Measurements from ENCODE around the gene CRLF1. TPM values are rescaled to one million over a fixed set of nuclear protein-coding genes. Genes with fewer than 3 reads are reported as not detected.
A peak's percentile ranks its signal among the peaks of the same experiment; 100 is the strongest.

Gene CRLF1
- total RNA-seq, 2 donors from 2014 or later = not detected

DNA sequence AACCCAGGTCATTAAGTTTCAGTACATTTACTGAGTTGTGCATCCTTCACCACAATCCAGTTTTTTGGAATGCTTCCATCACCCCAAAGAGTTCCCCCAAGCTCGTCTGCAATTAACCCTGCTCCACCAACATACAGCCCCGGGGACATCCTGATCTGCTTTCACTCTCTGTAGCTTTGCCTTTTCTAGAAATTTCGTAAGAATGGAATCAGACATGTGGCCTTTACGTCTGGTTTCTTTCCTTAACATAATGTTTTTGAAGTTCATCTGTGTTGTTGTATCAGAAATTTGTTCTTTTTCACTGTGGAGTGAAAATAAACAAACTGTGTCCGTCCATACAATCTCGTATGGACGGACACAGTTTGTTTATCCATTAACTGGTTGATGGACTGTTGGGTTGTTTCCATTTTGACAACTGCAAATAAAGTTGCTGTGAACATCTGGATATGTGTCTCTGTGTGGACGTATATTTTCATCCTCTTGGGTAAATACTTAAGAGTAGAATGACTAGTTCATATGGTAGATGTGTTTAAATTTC lies 33.2 kb upstream of the CRLF1 start:
- ATAC-seq = no peak
- Mint-ChIP-seq H3K9me3 (no peaks in the 10 kb centered on the region), H3K36me3 (no peaks in the 10 kb centered on the region), H3K27ac (no peak overlapping the region)
- no peak for DNase-seq (ENCODE audit: low spot score in 2 of 2)

DNA sequence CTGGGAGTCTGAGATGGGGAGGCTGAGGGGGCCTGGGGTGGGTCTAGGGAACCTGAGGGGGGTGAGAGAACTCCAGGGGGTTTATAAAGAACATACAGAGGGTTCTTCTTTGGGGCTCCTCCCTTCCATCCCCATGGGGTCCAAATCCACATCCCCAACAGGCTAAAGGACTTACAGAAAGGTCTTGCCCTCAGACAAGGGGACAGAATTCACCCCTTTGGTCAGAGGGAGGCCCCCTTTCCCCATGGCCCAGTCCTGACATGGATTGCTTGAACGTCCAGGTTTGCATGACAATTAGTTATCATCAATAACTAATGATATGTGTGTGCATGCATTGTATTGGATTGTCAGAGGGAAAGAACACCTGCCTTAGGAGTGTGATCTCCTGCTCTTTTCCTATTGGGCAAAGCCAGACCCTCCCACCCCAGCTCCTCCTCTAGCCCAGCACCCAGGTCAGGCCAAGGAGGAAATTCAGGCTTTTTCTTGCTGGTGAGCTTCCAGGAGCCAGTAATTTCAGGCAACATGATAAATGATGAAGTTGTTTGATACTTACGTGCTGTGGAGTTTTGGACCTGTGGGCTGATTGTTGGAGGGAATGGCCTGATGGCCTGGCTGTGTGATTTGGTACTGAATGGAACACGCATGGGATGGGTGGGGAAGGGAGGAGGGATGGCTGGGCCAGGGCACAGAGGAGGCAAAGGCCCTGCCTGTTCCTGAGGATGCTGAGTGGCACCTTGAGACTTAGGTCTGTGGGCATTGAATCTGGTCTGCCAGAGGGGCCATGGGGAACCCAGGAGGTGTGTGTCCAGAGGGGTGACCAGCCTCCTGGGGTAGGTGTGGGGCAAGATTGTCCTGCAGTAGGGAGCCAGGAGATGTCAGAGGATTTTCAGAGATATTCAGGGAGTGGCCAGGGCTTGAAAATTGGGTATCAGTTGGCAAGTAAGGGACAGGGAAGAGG lies 31.4 kb upstream of the CRLF1 start:
- DNase-seq (ENCODE audit: low spot score in 2 of 2) (no peak), ATAC-seq (no peak)
- Mint-ChIP-seq H3K9me3 (no peaks in the 10 kb centered on the region), H3K27ac (peak overlapping the region; percentile 85 to 92), H3K36me3 (no peaks in the 10 kb centered on the region)

GRCh38 chr19:18636969-18637629 lies 30.5 kb upstream of the CRLF1 start, which contains the start of gene KLHL26:
TSS of gene KLHL26 (plus strand) at chr19:18637028. CDS start at chr19:18637055, 27 bp downstream.
- peak in 1 of 2 donors; percentile 16 for DNase-seq (ENCODE audit: low spot score in 2 of 2)
- H3K36me3 Mint-ChIP-seq = no peaks in the 10 kb centered on the region
- no peaks in the 10 kb centered on the region for H3K9me3 Mint-ChIP-seq
- H3K27ac Mint-ChIP-seq = peak within 1 kb of the TSS; percentile 85 to 96
- no peak for ATAC-seq

DNA sequence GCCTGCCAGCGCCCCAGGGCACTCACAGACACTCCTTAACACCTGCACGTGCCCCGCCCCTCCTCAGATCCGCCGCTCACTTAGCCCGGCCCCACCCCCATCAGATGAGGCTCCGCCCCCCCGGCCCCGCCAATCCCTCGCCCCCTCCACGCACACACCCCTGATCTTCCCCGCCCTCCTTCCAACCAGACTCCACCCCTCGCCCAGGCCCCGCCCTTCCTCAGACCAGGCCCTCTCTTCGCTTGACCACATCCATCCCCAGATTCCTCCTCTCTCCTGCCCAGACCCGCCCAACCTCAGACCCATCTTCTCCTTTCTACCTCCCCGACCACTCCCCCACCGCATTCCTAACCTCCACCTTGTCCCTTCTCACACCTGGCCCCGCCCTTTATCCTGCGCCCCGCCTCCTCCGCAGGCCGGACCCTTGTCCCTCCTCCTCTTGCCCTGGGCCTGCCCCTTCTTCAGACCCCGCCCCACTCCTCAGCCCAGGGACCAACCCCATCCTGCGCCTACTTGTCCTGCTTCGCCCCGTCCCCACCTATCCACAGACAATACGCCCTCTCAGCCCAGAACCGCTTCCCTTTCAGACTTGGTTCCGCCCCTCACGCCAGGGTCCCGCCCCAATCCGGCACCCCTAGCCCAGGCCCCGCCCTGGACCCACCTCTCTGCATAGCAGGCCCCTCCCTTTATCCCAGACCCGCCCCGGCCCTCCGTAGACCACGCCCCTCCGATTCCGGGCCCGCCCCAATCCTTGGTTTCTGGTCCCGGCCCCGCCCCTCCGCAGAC lies 29.8 kb upstream of the CRLF1 start:
- H3K27ac Mint-ChIP-seq = peak overlapping the region; percentile 85 to 96
- H3K36me3 Mint-ChIP-seq = no peaks in the 10 kb centered on the region
- H3K9me3 Mint-ChIP-seq = no peaks in the 10 kb centered on the region
- DNase-seq (ENCODE audit: low spot score in 2 of 2) = peak; percentile 98 to 100
- peak; percentile 92 for ATAC-seq

- ATAC-seq = no peak
- no peak for DNase-seq (ENCODE audit: low spot score in 2 of 2)
- H3K27ac Mint-ChIP-seq = peak overlapping the region in 1 of 2 donors; percentile 85
- H3K9me3 Mint-ChIP-seq = no peaks in the 10 kb centered on the region
- no peaks in the 10 kb centered on the region for H3K36me3 Mint-ChIP-seq
Observed at GRCh38 chr19:18635831-18636182, 29.2 kb upstream of the CRLF1 start.

GRCh38 chr19:18634612-18635297 lies 28.2 kb upstream of the CRLF1 start:
- Mint-ChIP-seq H3K27ac (no peak overlapping the region), H3K36me3 (no peaks in the 10 kb centered on the region), H3K9me3 (no peaks in the 10 kb centered on the region)
- DNase-seq (ENCODE audit: low spot score in 2 of 2) = no peak
- no peak for ATAC-seq

DNA sequence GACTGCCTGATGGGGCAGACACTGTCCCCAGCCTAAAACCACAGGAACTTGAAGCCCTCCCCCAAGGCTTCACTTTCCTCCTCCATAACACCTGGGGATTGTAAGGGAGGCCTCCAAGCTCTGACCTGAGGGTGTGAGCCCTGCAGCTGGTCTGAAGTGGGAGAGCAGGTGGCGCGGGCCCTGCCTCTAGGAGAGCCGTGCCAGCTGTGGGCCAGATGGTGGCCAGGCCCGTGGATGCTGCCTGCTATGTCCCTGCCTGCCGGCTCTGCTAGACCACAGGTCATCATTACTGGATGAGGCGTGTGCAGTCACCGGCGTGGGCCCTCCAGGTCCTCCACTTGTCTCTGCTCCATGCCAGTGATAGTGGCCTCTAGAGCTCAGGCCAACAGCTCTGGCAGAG lies 26.7 kb upstream of the CRLF1 start:
- no peak for ATAC-seq
- Mint-ChIP-seq H3K27ac (no peak overlapping the region), H3K36me3 (no peaks in the 10 kb centered on the region)

GRCh38 chr19:18629166-18630088 lies 22.8 kb upstream of the CRLF1 start:
- ATAC-seq = no peak
- no peaks in the 10 kb centered on the region for H3K36me3 Mint-ChIP-seq
- no peak for DNase-seq (ENCODE audit: low spot score in 2 of 2)
- H3K9me3 Mint-ChIP-seq = no peaks in the 10 kb centered on the region
- H3K27ac Mint-ChIP-seq = no peak overlapping the region

More for the DNA sequence above, 26.7 kb upstream of the CRLF1 start:
- DNase-seq (ENCODE audit: low spot score in 2 of 2) = no peak
- no peaks in the 10 kb centered on the region for H3K9me3 Mint-ChIP-seq

- ATAC-seq = no peak
- H3K9me3 Mint-ChIP-seq = no peaks in the 10 kb centered on the region
- no peak overlapping the region for H3K27ac Mint-ChIP-seq
- no peak for DNase-seq (ENCODE audit: low spot score in 2 of 2)
- H3K36me3 Mint-ChIP-seq = no peaks in the 10 kb centered on the region
Observed at GRCh38 chr19:18626906-18627305, 20.3 kb upstream of the CRLF1 start.

DNA sequence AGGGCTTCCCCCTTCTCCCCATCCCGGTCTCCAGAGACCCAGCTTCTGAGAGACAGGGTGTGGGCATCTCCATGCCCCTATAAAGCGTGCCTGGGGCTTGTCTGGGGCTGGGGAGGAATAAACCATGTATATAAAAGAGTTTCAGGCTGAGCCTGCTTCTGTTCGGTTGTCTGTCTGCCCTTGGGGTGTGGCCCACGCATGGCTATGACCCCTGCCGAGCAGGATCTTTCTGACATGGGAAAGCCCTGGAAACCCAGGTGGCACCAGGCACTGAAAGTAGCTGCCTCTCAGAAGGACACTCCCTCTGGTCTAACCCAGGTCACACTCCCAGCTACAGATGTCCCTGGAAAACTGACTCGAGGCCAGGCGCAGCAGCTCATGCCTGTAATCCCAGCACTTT lies 14.3 kb upstream of the CRLF1 start:
- no peaks in the 10 kb centered on the region for H3K9me3 Mint-ChIP-seq
- ATAC-seq (no peak), DNase-seq (ENCODE audit: low spot score in 2 of 2) (no peak)
- no peaks in the 10 kb centered on the region for H3K36me3 Mint-ChIP-seq
- H3K27ac Mint-ChIP-seq = no peak overlapping the region

DNA sequence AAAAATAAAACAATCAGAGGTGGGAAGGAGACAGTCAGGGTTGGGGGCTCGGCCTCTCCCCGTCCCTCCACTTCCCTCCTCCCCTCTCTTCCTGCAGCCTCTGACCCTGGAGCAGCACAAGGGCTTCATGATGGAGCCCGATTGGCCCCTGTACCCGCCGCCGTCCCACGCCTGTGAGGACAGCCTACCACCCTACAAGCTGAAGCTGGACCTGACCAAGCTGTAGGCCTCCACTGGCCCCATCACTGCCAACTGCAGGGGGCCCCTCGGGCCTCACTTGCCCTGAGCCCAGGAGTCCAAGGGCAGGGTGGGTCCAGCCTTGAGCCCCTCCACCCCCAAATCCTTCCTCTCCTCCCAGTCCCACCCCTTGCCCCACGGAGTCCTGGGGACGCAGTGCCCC lies 13.7 kb upstream of the CRLF1 start:
- DNase-seq (ENCODE audit: low spot score in 2 of 2) (no peak), ATAC-seq (no peak)
- Mint-ChIP-seq H3K9me3 (no peaks in the 10 kb centered on the region), H3K36me3 (no peaks in the 10 kb centered on the region), H3K27ac (no peak overlapping the region)

GRCh38 chr19:18618236-18618635 lies 11.6 kb upstream of the CRLF1 start:
- Mint-ChIP-seq H3K36me3 (no peaks in the 10 kb centered on the region), H3K27ac (no peak overlapping the region), H3K9me3 (no peaks in the 10 kb centered on the region)
- DNase-seq (ENCODE audit: low spot score in 2 of 2) (no peak), ATAC-seq (no peak)

DNA sequence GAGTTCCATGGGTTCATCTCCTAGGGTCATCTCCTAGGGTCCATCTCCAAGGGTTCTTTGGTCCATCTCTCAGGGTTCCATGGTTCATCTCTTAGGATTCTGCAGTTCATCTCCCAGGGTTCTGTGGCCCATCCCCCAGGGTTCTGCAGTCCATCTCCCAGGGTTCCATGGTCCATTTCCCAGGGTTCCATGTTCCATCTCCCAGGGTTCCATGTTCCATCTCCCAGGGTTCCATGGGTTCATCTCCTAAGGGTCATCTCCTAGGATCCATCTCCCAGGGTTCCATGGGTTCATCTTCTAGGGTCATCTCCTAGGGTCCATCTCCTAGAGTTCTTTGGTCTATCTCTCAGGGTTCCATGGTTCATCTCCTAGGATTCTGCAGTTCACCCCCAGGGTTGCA lies 11.0 kb upstream of the CRLF1 start:
- H3K36me3 Mint-ChIP-seq = no peaks in the 10 kb centered on the region
- DNase-seq (ENCODE audit: low spot score in 2 of 2) (no peak), ATAC-seq (no peak)
- no peak overlapping the region for H3K27ac Mint-ChIP-seq
- H3K9me3 Mint-ChIP-seq = no peaks in the 10 kb centered on the region

GRCh38 chr19:18616023-18616422 lies 9.4 kb upstream of the CRLF1 start:
- Mint-ChIP-seq H3K9me3 (no peaks in the 10 kb centered on the region), H3K27ac (peak overlapping the region in 1 of 2 donors; percentile 68), H3K36me3 (no peaks in the 10 kb centered on the region)
- ATAC-seq (no peak), DNase-seq (ENCODE audit: low spot score in 2 of 2) (no peak)

DNA sequence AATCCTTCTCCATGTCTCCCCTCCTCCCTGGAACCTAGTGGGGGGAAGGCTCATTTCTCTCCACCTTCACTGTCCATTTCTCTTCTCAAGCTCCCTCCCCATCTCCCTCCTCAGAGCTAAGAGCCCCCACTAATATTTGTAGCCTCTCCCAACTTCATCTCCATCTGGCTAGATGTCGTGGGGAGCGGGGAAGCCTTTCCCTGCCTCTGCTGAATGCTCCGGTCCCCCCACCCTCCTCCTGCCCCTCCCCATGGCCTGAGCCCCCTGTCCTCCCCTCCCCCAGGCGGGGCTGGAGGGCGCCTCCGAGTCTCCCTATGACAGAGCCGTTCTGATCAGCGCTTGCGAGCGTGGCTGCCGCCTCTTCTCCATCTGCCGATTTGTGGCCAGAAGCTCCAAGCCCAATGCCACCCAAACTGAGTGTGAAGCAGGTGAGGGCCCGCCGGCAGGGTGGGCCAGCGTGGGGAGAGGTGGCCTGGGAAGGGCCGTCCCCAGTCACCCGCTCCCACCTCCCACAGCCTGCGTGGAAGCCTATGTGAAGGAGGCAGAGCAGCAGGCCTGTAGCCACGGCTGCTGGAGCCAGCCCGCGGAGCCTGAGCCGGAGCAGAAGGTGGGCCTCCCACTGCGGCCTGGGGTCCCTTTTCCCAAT lies 7.1 kb upstream of the CRLF1 start:
- DNase-seq (ENCODE audit: low spot score in 2 of 2) (no peak), ATAC-seq (no peak)
- Mint-ChIP-seq H3K27ac (no peak overlapping the region), H3K36me3 (no peaks in the 10 kb centered on the region), H3K9me3 (no peaks in the 10 kb centered on the region)

All from activated naive CD4-positive, alpha-beta T cell treated with anti-CD3 and anti-CD28 coated beads, Interleukin-2, amount 50 U/mL, for 72 hours (primary cell).